Small intestine (tissue), 7 donors: ENCODE measurements around the gene NUP85. TPM values are rescaled to one million over a fixed set of nuclear protein-coding genes. Genes with fewer than 3 reads are reported as not detected.

Source experiments
- DNase-seq, 2 donors: peaks; one replicate each; pipeline versions ENCODE4 v3.0.0 to v3.0.0-alpha.2; 2013
- FAIRE-seq: peaks from 2 replicates; lab custom pipeline; 2012; peaks lifted over from hg19 to GRCh38; lab: Jason Lieb, UNC
- H3K27ac ChIP-seq, 3 donors: one replicate each; pipeline ENCODE4 v1.5.1; 2013; ENCODE audit warnings: low read length in 2 of 3, mild to moderate bottlenecking in 2 of 3, control low read depth in 1 of 3, inconsistent platforms in 1 of 3, low read depth in 1 of 3, moderate library complexity in 1 of 3
- H3K27me3 ChIP-seq, 3 donors: one replicate each; pipeline ENCODE4 v1.6.1; 2013; ENCODE audit warnings: low read length in 3 of 3, inconsistent platforms in 1 of 3; ENCODE audit not compliant: control insufficient read depth in 3 of 3, insufficient read depth in 3 of 3
- H3K36me3 ChIP-seq, 3 donors: one replicate each; pipeline ENCODE4 v1.6.1; 2013; ENCODE audit warnings: low read length in 3 of 3, inconsistent platforms in 1 of 3, low read depth in 1 of 3, mild to moderate bottlenecking in 1 of 3, moderate library complexity in 1 of 3; ENCODE audit not compliant: control insufficient read depth in 3 of 3, insufficient read depth in 2 of 3
- H3K4me1 ChIP-seq, 3 donors: one replicate each; pipeline ENCODE4 v1.6.1; 2013; ENCODE audit warnings: low read length in 2 of 3, inconsistent platforms in 1 of 3, low read depth in 1 of 3, mild to moderate bottlenecking in 1 of 3, moderate library complexity in 1 of 3; ENCODE audit not compliant: control insufficient read depth in 3 of 3, insufficient read depth in 2 of 3
- H3K4me3 ChIP-seq, 3 donors: one replicate each; pipeline ENCODE4 v1.5.1; 2013; ENCODE audit warnings: low read length in 3 of 3, control low read depth in 1 of 3, inconsistent platforms in 1 of 3, low read depth in 1 of 3, mild to moderate bottlenecking in 1 of 3, moderate library complexity in 1 of 3
- H3K9me3 ChIP-seq, 2 donors: one replicate each; pipeline ENCODE4 v1.6.1; 2013; ENCODE audit warnings: low read depth in 1 of 2, low read length in 1 of 2; ENCODE audit not compliant: control insufficient read depth in 2 of 2, insufficient read depth in 1 of 2
- WGBS, 3 donors: extraction: QIAGEN DNeasy Blood & Tissue Kit; methylation state at CpG; one replicate each; pipeline ENCODE4 v1.1.7; 2013; 5-methylcytosine and 5-hydroxymethylcytosine counted together
- polyA plus RNA-seq, 4 donors: library from polyadenylated mRNA; stranded (reverse) in 3 of 4; unstranded in 1 of 4; fragments of 200-250 nt in 3 of 4; fragments of 120-200 nt in 1 of 4; gene quantifications; one replicate each; pipeline versions ENCODE4 v1.2.1 to v1.2.3, GENCODE V29; 2013
- donor health status: healthy with polysubstance abuse.
- donor health status: control.
- donor health status: control.
- donor health status: Bipolar disorder and iron deficiency.
- donor health status: healthy.

The NUP85 gene
- polyA plus RNA-seq, 4 donors, result 39.4 to 49.6 (median 44.5) TPM

GRCh38 chr17:75240394-75241142 is 35.1 kb downstream of the NUP85 start:
- 65 to 70% (median 68%) methylated on average over 22 to 23 of the region's 23 CpGs for WGBS, 3 donors
- no peak overlapping the region for H3K4me3 ChIP-seq
- peak in 1 of 2 donors; percentile 91 for DNase-seq
- no peak for FAIRE-seq
- no peaks in the 10 kb centered on the region for H3K27me3 ChIP-seq
- peaks cover 9 to 97% (median 40%) of the 10 kb centered on the region in 3 donors for H3K36me3 ChIP-seq
- H3K27ac ChIP-seq, result peak overlapping the region in 1 of 3 donors; percentile 82
- no peaks in the 10 kb centered on the region for H3K9me3 ChIP-seq
- H3K4me1 ChIP-seq, result peaks cover 0 to 36% (median 0%) of the 10 kb centered on the region in 3 donors

DNA sequence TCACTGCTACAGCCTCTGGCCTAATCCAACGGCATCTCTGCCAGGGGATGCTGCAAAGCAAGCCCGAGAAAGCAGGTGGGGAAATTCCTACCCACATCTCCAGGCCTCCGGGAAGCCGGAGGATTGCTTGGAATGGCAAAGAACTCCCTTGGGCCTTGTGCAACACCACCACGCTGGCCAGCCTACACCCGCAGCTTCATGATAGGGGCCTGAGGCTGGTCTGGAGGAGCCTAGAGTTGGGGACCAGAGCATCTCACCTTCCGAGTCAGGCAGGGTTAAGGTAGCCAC is 35.6 kb downstream of the NUP85 start:
- peak overlapping the region in 1 of 3 donors; percentile 82 for H3K27ac ChIP-seq
- no peak for DNase-seq
- peaks cover 9 to 97% (median 44%) of the 10 kb centered on the region in 3 donors for H3K36me3 ChIP-seq
- H3K27me3 ChIP-seq, result no peaks in the 10 kb centered on the region
- peaks cover 0 to 36% (median 0%) of the 10 kb centered on the region in 3 donors for H3K4me1 ChIP-seq
- H3K9me3 ChIP-seq, result no peaks in the 10 kb centered on the region
- WGBS, 3 donors, result 87 to 97% (median 94%) methylated on average over 7 of the region's 7 CpGs
- FAIRE-seq, result no peak
- H3K4me3 ChIP-seq, result no peak overlapping the region

DNA sequence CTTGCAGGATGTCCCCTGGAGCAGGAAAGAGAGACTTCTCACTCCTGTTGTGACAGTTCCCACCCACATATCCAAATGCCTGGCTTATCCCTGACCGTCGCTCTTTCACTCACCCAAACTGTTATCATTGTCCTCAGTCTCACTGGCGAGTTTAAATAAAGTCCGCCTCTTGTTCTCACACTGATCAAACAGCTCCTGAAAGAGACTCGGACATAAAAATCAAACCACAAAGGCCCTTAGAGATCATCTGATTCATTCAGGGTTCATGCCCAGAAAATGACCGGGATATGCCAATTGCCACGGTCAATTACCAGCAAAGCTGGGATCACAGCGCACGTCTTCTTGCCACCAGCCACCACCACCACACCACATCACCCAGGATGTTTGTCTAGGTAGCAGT is 36.0 kb downstream of the NUP85 start:
- FAIRE-seq (no peak), DNase-seq (no peak)
- WGBS, 3 donors, result 91 to 93% (median 92%) methylated on average over 9 of the region's 9 CpGs
- Histone ChIP-seq H3K4me1 (peaks cover 0 to 36% (median 0%) of the 10 kb centered on the region in 3 donors), H3K27me3 (no peaks in the 10 kb centered on the region), H3K9me3 (no peaks in the 10 kb centered on the region), H3K36me3 (peaks cover 9 to 100% (median 48%) of the 10 kb centered on the region in 3 donors), H3K4me3 (no peak overlapping the region), H3K27ac (peak overlapping the region in 1 of 3 donors; percentile 82)

- Histone ChIP-seq H3K27me3 (no peaks in the 10 kb centered on the region), H3K36me3 (peaks cover 9 to 96% (median 47%) of the 10 kb centered on the region in 3 donors), H3K27ac (no peak overlapping the region), H3K4me1 (peaks cover 0 to 36% (median 0%) of the 10 kb centered on the region in 3 donors), H3K9me3 (no peaks in the 10 kb centered on the region), H3K4me3 (no peak overlapping the region)
- DNase-seq, result no peak
- no peak for FAIRE-seq
- 77 to 91% (median 81%) methylated on average over 15 of the region's 15 CpGs for WGBS, 3 donors
These were observed 36.5 kb downstream of the NUP85 start for GRCh38 chr17:75241996-75242460.

GRCh38 chr17:75242461-75243042 is 37.1 kb downstream of the NUP85 start:
- DNase-seq, result no peak
- WGBS, 3 donors, result 75 to 86% (median 81%) methylated on average over 17 of the region's 17 CpGs
- Histone ChIP-seq H3K4me1 (peaks cover 0 to 36% (median 0%) of the 10 kb centered on the region in 3 donors), H3K4me3 (no peak overlapping the region), H3K9me3 (no peaks in the 10 kb centered on the region), H3K27ac (no peak overlapping the region), H3K27me3 (no peaks in the 10 kb centered on the region), H3K36me3 (peaks cover 7 to 96% (median 44%) of the 10 kb centered on the region in 3 donors)
- no peak for FAIRE-seq

- H3K4me3 ChIP-seq, result no peak overlapping the region
- peaks cover 4 to 87% (median 42%) of the 10 kb centered on the region in 3 donors for H3K36me3 ChIP-seq
- FAIRE-seq, result no peak
- 79 to 87% (median 82%) methylated on average over 22 of the region's 22 CpGs for WGBS, 3 donors
- H3K9me3 ChIP-seq, result no peaks in the 10 kb centered on the region
- H3K27ac ChIP-seq, result no peak overlapping the region
- H3K27me3 ChIP-seq, result no peaks in the 10 kb centered on the region
- no peak for DNase-seq
- H3K4me1 ChIP-seq, result peaks cover 0 to 20% (median 0%) of the 10 kb centered on the region in 3 donors
These were observed 38.8 kb downstream of the NUP85 start for GRCh38 chr17:75244133-75244866.

GRCh38 chr17:75245011-75245410 is 39.5 kb downstream of the NUP85 start:
- FAIRE-seq (no peak), DNase-seq (no peak)
- Histone ChIP-seq H3K4me3 (no peak overlapping the region), H3K27me3 (no peaks in the 10 kb centered on the region), H3K9me3 (no peaks in the 10 kb centered on the region), H3K27ac (no peak overlapping the region), H3K36me3 (peaks cover 2 to 83% (median 36%) of the 10 kb centered on the region in 3 donors), H3K4me1 (peaks cover 0 to 13% (median 0%) of the 10 kb centered on the region in 3 donors)
- 87 to 90% (median 89%) methylated on average over 6 of the region's 6 CpGs for WGBS, 3 donors

DNA sequence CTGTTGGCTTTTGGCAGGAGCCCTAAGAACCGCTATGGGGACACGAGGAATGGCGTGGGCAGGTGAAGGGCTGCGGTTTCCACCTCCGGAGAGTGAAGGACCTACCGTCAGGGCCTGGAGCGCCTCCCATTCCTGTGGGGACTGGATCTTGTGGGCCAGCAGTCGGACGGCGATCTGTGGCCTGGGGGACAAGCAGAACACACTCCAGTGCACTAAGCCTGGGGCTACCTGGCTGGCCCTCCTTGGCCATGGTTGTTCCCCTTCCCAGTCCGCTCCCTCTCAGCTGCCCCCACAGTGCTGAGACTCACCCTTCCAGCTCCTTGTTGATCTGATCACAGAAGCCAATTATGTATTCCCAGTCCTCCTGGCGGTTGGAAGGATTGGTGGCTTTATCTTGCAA is 40.9 kb downstream of the NUP85 start:
- FAIRE-seq, result no peak
- Histone ChIP-seq H3K27me3 (no peaks in the 10 kb centered on the region), H3K4me3 (no peak overlapping the region), H3K27ac (no peak overlapping the region), H3K36me3 (peaks cover 0 to 70% (median 29%) of the 10 kb centered on the region in 3 donors), H3K9me3 (no peaks in the 10 kb centered on the region), H3K4me1 (peaks cover 0 to 2% (median under 1%) of the 10 kb centered on the region in 3 donors)
- DNase-seq, result no peak
- 96 to 97% (median 96%) methylated on average over 12 of the region's 12 CpGs for WGBS, 3 donors
